Islet of Langerhans (tissue), 1 donor: ENCODE data around the gene PDZD2.

ENCODE experiments used
- FAIRE-seq: peaks from one replicate; lab custom pipeline; 2011; peaks lifted over from hg19 to GRCh38; lab: Jason Lieb, UNC

Gene PDZD2

GRCh38 chr5:31638345-31638744, 586 bp upstream of the PDZD2 start:
- no peak for FAIRE-seq

DNA sequence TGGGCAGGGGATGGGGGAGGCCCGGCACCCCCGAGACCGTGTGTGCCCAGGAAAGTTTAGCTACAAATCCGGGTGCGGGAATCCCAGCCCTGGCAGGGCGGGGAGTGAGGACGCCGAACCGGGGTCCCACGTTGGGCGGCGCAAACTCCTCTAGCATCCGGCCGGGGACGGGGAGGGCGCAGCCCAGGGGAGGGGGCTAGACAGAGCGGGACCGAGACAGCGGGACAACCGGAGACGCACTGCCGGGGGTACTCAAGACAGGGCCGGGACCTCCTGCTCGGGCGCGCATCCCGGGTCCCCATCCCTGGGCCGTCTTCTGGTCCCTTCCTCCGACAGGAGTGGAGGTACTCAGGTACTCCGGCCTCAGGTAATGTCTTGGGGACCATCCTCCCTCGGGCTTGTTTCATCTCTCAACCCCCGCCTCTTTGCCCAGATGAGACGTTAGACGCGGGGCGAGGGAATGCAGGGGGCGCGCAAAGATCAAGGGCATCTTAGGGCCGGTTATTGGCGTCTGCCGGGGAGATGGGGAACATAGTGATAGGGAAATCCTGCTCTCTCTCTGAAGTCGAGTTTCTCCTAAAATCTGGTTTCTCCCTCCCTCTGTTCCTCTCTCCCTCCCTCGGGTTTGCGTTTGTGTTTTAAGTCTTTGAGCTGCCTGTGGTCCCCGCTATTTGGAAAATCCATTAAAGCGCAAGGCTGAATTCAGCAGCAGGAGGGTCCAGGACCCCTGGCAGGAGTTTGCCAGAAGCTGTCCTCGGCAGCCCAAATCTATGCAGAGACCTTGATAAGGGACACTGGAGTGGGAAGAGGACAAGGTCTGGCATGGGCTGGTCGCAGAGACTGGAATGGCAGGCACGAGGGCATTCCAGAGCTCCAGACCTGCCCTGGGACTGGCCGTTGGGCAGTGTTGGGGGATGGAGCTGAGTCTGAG, 815 bp downstream of the PDZD2 start:
- FAIRE-seq, result no peak

- no peak for FAIRE-seq
Measured at GRCh38 chr5:31640573-31640972, 1.6 kb downstream of the PDZD2 start.

- FAIRE-seq, result no peak
Measured at GRCh38 chr5:31641059-31641458, 2.1 kb downstream of the PDZD2 start.

DNA sequence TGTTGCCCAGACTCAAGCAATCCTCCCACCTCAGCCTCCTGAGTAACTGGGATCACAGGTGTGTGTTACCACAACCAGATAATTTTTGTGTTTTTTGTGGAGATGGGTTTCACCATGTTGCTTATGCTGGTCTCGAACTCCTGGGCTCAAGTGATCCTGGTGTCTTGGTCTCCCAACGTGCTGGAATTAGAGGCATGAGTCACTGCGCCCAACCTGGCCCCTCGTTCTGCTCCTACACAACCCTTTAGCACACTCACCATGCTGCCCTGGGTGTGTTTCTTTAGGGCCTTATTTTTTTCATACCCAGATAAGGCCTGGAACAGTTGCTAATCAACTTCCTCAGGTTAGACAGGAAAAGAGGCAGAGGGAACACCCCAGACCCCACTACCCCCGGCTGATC, 2.6 kb downstream of the PDZD2 start:
- no peak for FAIRE-seq

DNA sequence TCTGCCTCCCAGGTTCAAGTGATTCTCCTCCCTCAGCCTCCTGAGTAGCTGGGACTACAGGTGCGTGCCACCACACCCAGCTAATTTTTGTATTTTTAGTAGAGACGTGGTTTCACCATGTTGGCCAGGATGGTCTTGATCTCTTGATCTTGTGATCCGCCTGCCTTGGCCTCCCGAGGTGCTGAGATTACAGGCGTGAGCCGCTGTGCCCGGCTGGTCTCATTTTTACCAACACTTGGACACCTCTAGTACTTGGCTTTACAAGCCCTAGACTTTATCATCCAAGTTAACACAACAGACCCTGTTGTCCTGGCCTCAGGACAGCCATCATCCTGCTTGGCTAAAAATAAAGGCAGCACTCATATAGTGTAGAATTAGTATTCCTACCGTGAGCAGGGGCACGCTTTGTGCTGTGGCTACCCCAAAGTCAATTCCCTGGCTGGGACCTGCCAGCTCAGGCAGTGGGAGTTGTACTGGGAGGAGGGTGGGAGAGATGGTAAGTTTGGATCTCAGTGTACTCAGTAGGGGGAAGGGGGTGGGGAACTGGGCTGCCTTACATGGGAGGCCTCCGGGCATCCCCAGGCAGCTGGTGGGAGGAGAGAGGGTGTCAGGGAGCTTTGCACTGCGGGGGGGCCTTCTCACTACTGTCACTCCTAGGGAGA, 6.6 kb downstream of the PDZD2 start:
- FAIRE-seq, result no peak

GRCh38 chr5:31648326-31648725, 9.4 kb downstream of the PDZD2 start:
- FAIRE-seq, result no peak

DNA sequence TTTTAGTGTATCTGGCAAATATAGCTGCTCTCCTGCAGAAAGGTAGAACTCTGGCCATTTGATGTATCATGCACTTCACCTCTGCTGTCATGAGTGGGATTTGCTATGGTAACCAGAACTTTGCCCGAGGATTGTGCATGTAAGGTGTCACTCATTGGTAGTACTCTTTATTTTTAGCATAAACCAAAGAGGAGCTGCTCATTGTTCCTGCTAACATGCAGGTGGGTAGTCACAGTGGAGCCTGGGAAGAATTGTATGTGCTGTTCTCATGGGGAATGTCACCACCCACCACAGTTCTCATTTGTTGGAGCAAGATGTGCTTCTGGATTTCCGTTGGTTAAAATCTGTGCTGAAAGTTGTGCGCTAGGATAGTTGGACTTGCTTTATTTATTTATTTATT, 12.3 kb downstream of the PDZD2 start:
- no peak for FAIRE-seq

GRCh38 chr5:31655491-31655890, 16.6 kb downstream of the PDZD2 start:
- FAIRE-seq, result no peak

- FAIRE-seq, result no peak
Measured at GRCh38 chr5:31656806-31657205, 17.9 kb downstream of the PDZD2 start.

- FAIRE-seq, result no peak
Measured at GRCh38 chr5:31657315-31657979, 18.5 kb downstream of the PDZD2 start.

DNA sequence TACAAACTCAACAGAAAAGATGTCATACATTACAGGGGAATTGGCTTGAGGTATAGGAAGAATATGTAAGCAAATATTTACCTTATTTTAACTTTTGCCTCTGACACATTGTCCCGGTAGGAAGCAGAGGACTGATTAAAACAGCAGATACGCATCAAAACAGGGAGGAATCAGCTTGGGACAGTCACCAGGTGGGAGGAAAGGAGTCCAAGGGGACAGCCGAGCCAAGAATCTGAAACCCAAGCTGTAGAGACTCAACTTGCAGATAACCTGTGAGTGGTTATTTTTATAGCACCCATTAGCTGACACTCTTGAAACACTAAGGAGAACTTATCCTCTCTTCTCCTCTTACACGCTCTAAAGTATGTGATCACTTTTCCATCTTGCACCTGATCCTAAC, 22.3 kb downstream of the PDZD2 start:
- FAIRE-seq, result no peak

- FAIRE-seq, result no peak
Measured at GRCh38 chr5:31663519-31663918, 24.6 kb downstream of the PDZD2 start.

DNA sequence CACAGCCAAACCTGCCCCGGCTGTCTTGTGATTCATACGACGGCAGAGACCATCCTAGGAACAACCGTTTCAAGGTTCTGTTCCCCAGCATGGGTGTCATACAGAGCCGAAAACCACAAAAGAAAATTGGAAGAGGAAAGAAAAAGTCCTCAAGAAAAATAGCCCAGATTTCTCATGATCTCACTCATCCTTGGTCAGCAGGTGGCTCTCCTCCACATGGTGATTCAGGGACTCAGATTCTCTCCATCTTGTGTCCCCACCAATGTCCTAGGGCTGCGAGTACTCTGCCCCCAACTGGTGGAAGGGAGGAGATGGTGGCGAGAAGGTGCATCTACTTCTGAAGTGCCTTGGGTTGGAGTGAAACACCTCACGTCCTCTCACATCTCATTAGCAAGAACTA, 25.6 kb downstream of the PDZD2 start:
- FAIRE-seq, result no peak

- FAIRE-seq, result no peak
Measured at GRCh38 chr5:31671339-31671741, 32.4 kb downstream of the PDZD2 start.

GRCh38 chr5:31674371-31674951, 35.5 kb downstream of the PDZD2 start:
- no peak for FAIRE-seq

DNA sequence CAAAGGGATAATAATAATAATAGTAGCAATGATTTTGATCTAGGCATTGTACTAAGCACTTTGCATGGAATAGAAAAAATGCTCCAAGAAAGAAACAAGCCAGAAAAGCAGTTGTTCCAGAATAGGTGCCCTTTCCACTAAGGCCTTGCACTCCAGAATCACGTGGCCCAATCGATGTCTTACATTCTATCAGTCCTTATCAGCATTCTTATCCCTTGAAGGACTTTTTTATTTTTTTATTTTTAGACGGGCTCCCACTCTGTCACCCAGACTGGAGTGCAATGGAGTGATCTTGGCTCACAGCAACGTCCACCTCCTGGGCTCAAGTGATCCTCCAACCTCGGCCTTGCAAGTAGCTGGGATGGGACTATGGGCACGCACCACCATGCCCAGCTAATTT, 36.5 kb downstream of the PDZD2 start:
- FAIRE-seq, result no peak

- FAIRE-seq, result no peak
Measured at GRCh38 chr5:31678180-31678579, 39.2 kb downstream of the PDZD2 start.

DNA sequence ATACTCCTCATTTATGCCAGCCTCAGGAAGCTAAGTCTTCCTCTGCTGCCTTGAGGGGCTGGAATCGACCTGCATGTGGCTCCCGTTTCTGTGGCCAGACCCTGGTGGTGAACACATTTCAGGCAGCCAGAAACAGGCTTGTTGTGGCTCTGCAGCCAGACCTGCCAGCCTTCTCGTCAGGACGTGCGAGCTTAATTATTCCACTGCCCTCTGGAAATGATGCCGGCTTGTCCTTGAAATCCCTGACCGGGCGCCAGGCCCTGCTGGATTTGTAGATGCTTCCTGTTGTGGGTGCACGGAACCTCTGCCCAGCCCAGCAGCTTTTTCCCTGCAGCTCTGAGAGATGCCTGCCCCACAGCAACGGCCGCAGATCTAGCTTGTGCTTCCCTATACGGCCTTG, 41.6 kb downstream of the PDZD2 start:
- FAIRE-seq, result no peak

- no peak for FAIRE-seq
Measured at GRCh38 chr5:31682025-31682424, 43.1 kb downstream of the PDZD2 start.

DNA sequence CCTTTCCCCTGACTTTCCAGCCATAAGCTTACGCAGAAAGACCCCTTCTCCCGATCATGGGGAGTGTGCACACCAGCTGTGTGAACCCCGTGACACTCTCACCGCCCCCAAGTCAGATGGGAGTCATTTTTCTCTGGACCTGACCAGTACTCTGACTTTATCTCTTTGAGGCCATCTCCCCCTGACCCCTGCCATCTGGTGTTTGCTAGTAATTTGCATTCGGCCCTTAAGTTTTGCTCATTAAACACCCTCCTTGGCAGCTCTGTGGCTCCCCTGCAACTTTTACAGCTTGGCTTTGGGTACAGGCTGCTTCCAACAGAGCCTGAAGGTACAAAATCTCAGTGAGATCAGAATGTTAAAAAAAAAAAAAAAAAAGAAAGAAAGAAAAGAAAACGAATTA, 43.9 kb downstream of the PDZD2 start:
- FAIRE-seq, result no peak

DNA sequence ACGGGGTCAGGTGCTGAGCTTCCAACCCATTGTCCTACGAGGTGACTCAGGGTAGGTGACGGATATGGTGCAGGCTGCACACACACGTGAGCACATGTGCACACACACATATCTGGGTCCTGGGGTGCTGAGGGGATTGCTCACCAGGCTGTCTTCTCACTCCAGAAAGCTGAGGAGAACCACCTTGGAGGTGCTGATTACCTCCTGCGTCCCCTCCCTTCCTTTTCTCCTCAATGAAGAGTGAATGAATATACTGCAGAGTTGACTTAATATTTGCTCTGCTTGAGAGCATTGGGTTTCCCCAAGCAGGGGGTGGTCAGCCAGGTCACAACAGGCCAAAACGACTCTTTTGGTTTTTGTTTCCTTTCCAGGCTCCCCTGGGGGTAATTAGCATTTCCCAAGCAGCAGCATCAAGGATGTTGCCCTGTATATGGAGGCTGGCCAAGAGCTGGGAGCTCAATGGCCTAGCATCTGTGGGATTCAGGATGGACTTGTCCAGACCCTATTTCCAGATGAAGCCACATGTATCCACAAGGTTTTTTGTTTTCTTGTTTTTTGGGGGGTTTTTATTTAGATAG, 49.7 kb downstream of the PDZD2 start:
- FAIRE-seq, result no peak
